ENCODE data around the gene UBE3C.

UBE3C gene

DNA sequence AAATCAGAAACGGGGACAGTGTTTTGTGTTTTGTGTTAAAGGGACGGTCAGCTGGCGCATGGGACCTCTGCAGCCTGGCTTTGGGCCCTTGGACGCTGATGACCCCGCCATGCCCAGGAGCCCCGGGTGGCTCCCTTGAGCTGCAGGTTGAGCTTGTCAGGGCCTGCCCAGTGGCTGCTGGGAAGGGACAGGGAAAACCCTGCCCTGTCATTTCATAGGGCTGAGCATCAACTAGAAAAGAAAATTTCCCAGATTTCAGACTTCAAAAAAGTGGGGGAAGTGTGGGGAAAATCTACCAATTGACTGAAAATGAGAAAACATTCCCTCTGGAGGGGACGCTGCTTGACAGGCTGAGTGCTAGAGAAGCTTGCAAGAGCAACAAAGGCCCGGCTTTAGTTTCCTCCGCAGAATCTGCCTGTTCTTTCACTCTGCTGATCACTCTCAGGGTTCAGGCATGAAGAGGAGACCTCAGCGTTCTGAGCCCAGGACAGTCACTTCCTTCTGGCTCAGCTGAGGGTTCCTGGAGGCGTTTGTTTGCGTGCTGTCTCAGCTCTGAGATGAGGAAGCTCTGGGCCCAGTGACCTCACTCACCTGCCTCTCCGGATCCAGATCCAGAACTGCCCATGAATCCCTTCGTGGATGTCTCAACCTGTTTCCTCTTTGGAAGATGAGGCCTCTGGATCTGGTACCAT is 179.4 kb downstream of the UBE3C start:
- in situ Hi-C loops (cut with MboI; ENCODE audit: low sequenced_read_pairs): no loop called here
